ENCODE data around the gene SLC35E4. TPM values are rescaled to one million over a fixed set of nuclear protein-coding genes. Genes with fewer than 3 reads are reported as not detected.

SLC35E4 gene
- total and polyA plus RNA-seq, 4 donors: 0.14 to 1.2 (median 0.30) TPM

- no peak for DNase-seq (ENCODE audit: low spot score)
- H3K27me3 ChIP-seq (ENCODE audit: control insufficient read depth in 4 of 4, insufficient read depth in 4 of 4, low read length in 3 of 4): no peaks in the 10 kb centered on the region
- no peaks in the 10 kb centered on the region for H3K9me3 ChIP-seq (ENCODE audit: control insufficient read depth in 4 of 4, low read length in 3 of 4)
- H3K4me1 ChIP-seq (ENCODE audit: control insufficient read depth in 4 of 4, insufficient read depth in 4 of 4, low read length in 3 of 4): peaks cover 0 to 18% (median 12%) of the 10 kb centered on the region in 4 donors
- peak overlapping the region; percentile 77 to 89 for H3K27ac ChIP-seq (ENCODE audit: low read depth in 1 of 2, low read length in 2 of 2)
- TF ChIP-seq HNF4G (IDR thresholded peaks at IDR 0.05) (no peak), SP1 (IDR thresholded peaks at IDR 0.05) (no peak), FOXA2 (IDR thresholded peaks at IDR 0.05) (no peak), GABPA (IDR thresholded peaks at IDR 0.05 in 1 of 2, conservative IDR thresholded peaks at IDR 0.05 in 1 of 2) (no peak), ATF3 (IDR thresholded peaks at IDR 0.05) (no peak), RAD21 (IDR thresholded peaks at IDR 0.05) (no peak), ZBTB33 (IDR thresholded peaks at IDR 0.05) (no peak), REST (IDR thresholded peaks at IDR 0.05) (no peak), JUND (IDR thresholded peaks at IDR 0.05) (no peak), HNF4A (conservative IDR thresholded peaks at IDR 0.05) (no peak), CTCF (IDR thresholded peaks at IDR 0.05; ENCODE audit: low read depth, low read length, missing input control) (no peak), MAX (IDR thresholded peaks at IDR 0.05) (no peak), NR2F2 (IDR thresholded peaks at IDR 0.05) (no peak), RXRA (IDR thresholded peaks at IDR 0.05) (no peak), EGR1 (IDR thresholded peaks at IDR 0.05; ENCODE audit: low read depth in 2 of 2) (no peak), YY1 (IDR thresholded peaks at IDR 0.05) (no peak), TAF1 (conservative IDR thresholded peaks at IDR 0.05) (no peak), FOXA1 (IDR thresholded peaks at IDR 0.05) (no peak)
- H3K4me3 ChIP-seq (ENCODE audit: low read depth in 1 of 3, low read length in 3 of 3): peak overlapping the region; percentile 83 to 98 (median 98)
- peak overlapping the region; percentile 92 to 97 for H3K9ac ChIP-seq (ENCODE audit: low read depth in 1 of 2, low read length in 2 of 2)
- H3K36me3 ChIP-seq (ENCODE audit: control insufficient read depth in 4 of 4, insufficient read depth in 3 of 4, low read depth in 1 of 4, low read length in 3 of 4): peaks cover 11 to 29% (median 27%) of the 10 kb centered on the region in 4 donors
- 8% methylated on average over 14 of the region's 14 CpGs for WGBS
These were observed 44.4 kb upstream of the SLC35E4 start for GRCh38 chr22:30591191-30591587.

Data from liver (tissue), 9 donors.